Mesodermal cell (in vitro differentiated cells): ENCODE measurements around the gene GNPTG.

Experiments
- H3K27ac ChIP-seq: 2 replicates; pipeline ENCODE4 v1.7.0; 2013; ENCODE audit warnings: mild to moderate bottlenecking, low read depth, low read length, moderate library complexity; ENCODE audit not compliant: severe bottlenecking
- H3K36me3 ChIP-seq: 2 replicates; pipeline ENCODE4 v1.7.1; 2013; ENCODE audit warnings: mild to moderate bottlenecking, low read length, moderate library complexity; ENCODE audit not compliant: control insufficient read depth, insufficient read depth
- H3K4me1 ChIP-seq: one replicate; pipeline ENCODE4 v1.7.1; 2013; ENCODE audit warnings: mild to moderate bottlenecking, low read length; ENCODE audit not compliant: insufficient read depth, control insufficient read depth, poor library complexity, severe bottlenecking
- H3K4me3 ChIP-seq: 2 replicates; pipeline ENCODE4 v1.7.0; 2013; ENCODE audit warnings: low read length, control low read depth, mild to moderate bottlenecking; ENCODE audit not compliant: insufficient read depth, poor library complexity, severe bottlenecking; ENCODE audit errors: extremely low read depth
- H3K9me3 ChIP-seq: 2 replicates; pipeline ENCODE4 v1.7.1; 2013; ENCODE audit warnings: mild to moderate bottlenecking, low read length, moderate library complexity; ENCODE audit not compliant: control insufficient read depth
- WGBS, 2 experiments: methylation state at CpG; one replicate each; pipeline ENCODE4 v1.1.5; 2013; ENCODE audit warnings: missing lambda C conversion rate in 2 of 2; ENCODE audit not compliant: insufficient coverage in 2 of 2; 5-methylcytosine and 5-hydroxymethylcytosine counted together

The GNPTG gene

GRCh38 chr16:1320097-1320496, 31.6 kb upstream of the GNPTG start:
- Histone ChIP-seq H3K27ac (no peak overlapping the region), H3K4me3 (no peak overlapping the region), H3K9me3 (no peaks in the 10 kb centered on the region), H3K36me3 (peaks cover 94% of the 10 kb centered on the region), H3K4me1 (no peaks in the 10 kb centered on the region)
- 87 to 88% methylated on average over 10 to 11 of the region's 12 CpGs for WGBS, 2 experiments

GRCh38 chr16:1320658-1321240, 31.0 kb upstream of the GNPTG start:
- 86 to 90% methylated on average over 17 to 18 of the region's 22 CpGs for WGBS, 2 experiments

GRCh38 chr16:1322407-1322806, 29.3 kb upstream of the GNPTG start:
- Histone ChIP-seq H3K9me3 (no peaks in the 10 kb centered on the region), H3K4me3 (no peak overlapping the region), H3K4me1 (no peaks in the 10 kb centered on the region), H3K27ac (no peak overlapping the region), H3K36me3 (peaks cover 72% of the 10 kb centered on the region)
- 97% methylated on average over 8 of the region's 8 CpGs for WGBS, 2 experiments

More at GRCh38 chr16:1320658-1321240, 31.0 kb upstream of the GNPTG start:
- Histone ChIP-seq H3K9me3 (no peaks in the 10 kb centered on the region), H3K27ac (no peak overlapping the region), H3K4me3 (no peak overlapping the region), H3K4me1 (no peaks in the 10 kb centered on the region), H3K36me3 (peaks cover 89% of the 10 kb centered on the region)

GRCh38 chr16:1323296-1324239, 28.2 kb upstream of the GNPTG start:
- Histone ChIP-seq H3K4me1 (no peaks in the 10 kb centered on the region), H3K4me3 (no peak overlapping the region), H3K36me3 (peaks cover 60% of the 10 kb centered on the region), H3K27ac (peak overlapping the region; percentile 16), H3K9me3 (no peaks in the 10 kb centered on the region)
- WGBS, 2 experiments = 95% methylated on average over 31 to 33 of the region's 35 CpGs

GRCh38 chr16:1324286-1324826, 27.4 kb upstream of the GNPTG start:
- 88 to 90% methylated on average over 22 of the region's 22 CpGs for WGBS, 2 experiments
- Histone ChIP-seq H3K4me1 (no peaks in the 10 kb centered on the region), H3K4me3 (no peak overlapping the region), H3K9me3 (no peaks in the 10 kb centered on the region), H3K27ac (peak overlapping the region; percentile 16), H3K36me3 (peaks cover 52% of the 10 kb centered on the region)

GRCh38 chr16:1325261-1325660, 26.5 kb upstream of the GNPTG start:
- H3K4me3 ChIP-seq = no peak overlapping the region
- peak overlapping the region; percentile 8 for H3K27ac ChIP-seq
- peaks cover 43% of the 10 kb centered on the region for H3K36me3 ChIP-seq
- peaks cover 2% of the 10 kb centered on the region for H3K9me3 ChIP-seq
- WGBS, 2 experiments = 95 to 98% methylated on average over 12 to 14 of the region's 15 CpGs
- no peaks in the 10 kb centered on the region for H3K4me1 ChIP-seq

GRCh38 chr16:1325673-1326371, 25.9 kb upstream of the GNPTG start:
- WGBS, 2 experiments = 87 to 88% methylated on average over 19 to 20 of the region's 20 CpGs
- H3K9me3 ChIP-seq = peaks cover 5% of the 10 kb centered on the region

GRCh38 chr16:1326391-1326790, 25.3 kb upstream of the GNPTG start:
- Histone ChIP-seq H3K4me3 (no peak overlapping the region), H3K36me3 (peaks cover 32% of the 10 kb centered on the region), H3K9me3 (peaks cover 5% of the 10 kb centered on the region), H3K27ac (no peak overlapping the region), H3K4me1 (peaks cover 1% of the 10 kb centered on the region)
- 89 to 95% methylated on average over 4 to 13 of the region's 17 CpGs for WGBS, 2 experiments

More at GRCh38 chr16:1325673-1326371, 25.9 kb upstream of the GNPTG start:
- Histone ChIP-seq H3K27ac (peak overlapping the region; percentile 8), H3K4me1 (no peaks in the 10 kb centered on the region), H3K36me3 (peaks cover 38% of the 10 kb centered on the region), H3K4me3 (no peak overlapping the region)

- Histone ChIP-seq H3K4me3 (no peak overlapping the region), H3K4me1 (peaks cover 8% of the 10 kb centered on the region), H3K36me3 (peaks cover 25% of the 10 kb centered on the region), H3K9me3 (peaks cover 5% of the 10 kb centered on the region), H3K27ac (no peak overlapping the region)
- 90 to 95% methylated on average over 11 to 15 of the region's 17 CpGs for WGBS, 2 experiments
Measured at GRCh38 chr16:1326946-1327618, 24.6 kb upstream of the GNPTG start.

- H3K4me1 ChIP-seq = peaks cover 13% of the 10 kb centered on the region
- 65 to 77% methylated on average over 5 of the region's 5 CpGs for WGBS, 2 experiments
- H3K36me3 ChIP-seq = peaks cover 21% of the 10 kb centered on the region
- peaks cover 5% of the 10 kb centered on the region for H3K9me3 ChIP-seq
- H3K4me3 ChIP-seq = no peak overlapping the region
- no peak overlapping the region for H3K27ac ChIP-seq
Measured at GRCh38 chr16:1327619-1327947, 24.1 kb upstream of the GNPTG start.
